ENCODE results near the gene SST.

SST gene

GRCh38 chr3:187626581-187626980, 43.6 kb downstream of the SST start:
- no peak for DNase-seq

GRCh38 chr3:187624588-187624987, 45.6 kb downstream of the SST start:
- DNase-seq, result no peak

GRCh38 chr3:187623285-187623814, 46.8 kb downstream of the SST start:
- DNase-seq, result no peak

DNA sequence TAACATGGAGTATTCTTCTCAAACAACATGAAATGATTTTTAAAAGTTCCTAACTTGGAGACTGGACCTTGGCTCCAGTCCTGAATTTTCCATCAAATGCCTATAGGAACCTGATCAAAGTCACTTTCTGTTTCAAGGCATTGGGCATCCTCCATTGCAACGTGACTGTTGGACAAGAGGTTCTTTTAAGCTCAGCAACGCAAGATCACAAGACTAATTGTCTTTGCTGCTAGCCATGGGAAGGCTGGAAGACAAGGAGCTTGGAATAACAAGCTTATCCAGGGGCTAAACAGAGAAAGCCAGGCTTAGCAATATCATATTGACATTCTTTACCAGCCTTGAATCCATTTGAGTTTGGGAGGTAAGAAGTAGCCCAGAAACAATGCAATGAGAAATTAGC, 48.3 kb downstream of the SST start:
- DNase-seq, result no peak

- DNase-seq, result no peak
Measured at GRCh38 chr3:187619461-187619860, 50.7 kb downstream of the SST start.

All from KG1 (cell line).